Brain microvascular endothelial cell (primary cell): Measurements from ENCODE around the gene CEP85L.

Source experiments
- DNase-seq: peaks from one replicate; pipeline ENCODE4 v3.0.0-alpha.2; 2020
- H3K27ac ChIP-seq: fragments of 250-450 bp; sonication (Bioruptor Pico); 2 replicates; pipeline ENCODE4 v1.5.1; 2020; ENCODE audit warnings: mild to moderate bottlenecking, moderate library complexity
- H3K27me3 ChIP-seq: fragments of 250-450 bp; sonication (Bioruptor Pico); replicated peaks from 2 replicates; pipeline ENCODE4 v1.5.1; 2020; ENCODE audit warnings: mild to moderate bottlenecking
- H3K36me3 ChIP-seq: fragments of 250-450 bp; sonication (Bioruptor Pico); replicated peaks from 2 replicates; pipeline ENCODE4 v1.5.1; 2020; ENCODE audit warnings: mild to moderate bottlenecking
- H3K4me3 ChIP-seq: 2 replicates; pipeline ENCODE4 v1.5.1; 2011; ENCODE audit warnings: low read depth, mild to moderate bottlenecking, control low read depth, low read length, moderate library complexity
- in situ Hi-C: cut with HindIII; loops from 2 replicates; pipeline ENCODE4 v1.10.0; 2017; ENCODE audit warnings: low sequenced_read_pairs, low pct_ligation_motif_present
- TF ChIP-seq, protein P1 (sequence below): IDR thresholded peaks from 2 replicates; pipeline ENCODE4 v1.5.1; 2011; ENCODE audit warnings: low read depth, mild to moderate bottlenecking, moderate library complexity, low read length, control low read depth, inconsistent platforms; ENCODE audit errors: missing control alignments

The CEP85L gene

DNA sequence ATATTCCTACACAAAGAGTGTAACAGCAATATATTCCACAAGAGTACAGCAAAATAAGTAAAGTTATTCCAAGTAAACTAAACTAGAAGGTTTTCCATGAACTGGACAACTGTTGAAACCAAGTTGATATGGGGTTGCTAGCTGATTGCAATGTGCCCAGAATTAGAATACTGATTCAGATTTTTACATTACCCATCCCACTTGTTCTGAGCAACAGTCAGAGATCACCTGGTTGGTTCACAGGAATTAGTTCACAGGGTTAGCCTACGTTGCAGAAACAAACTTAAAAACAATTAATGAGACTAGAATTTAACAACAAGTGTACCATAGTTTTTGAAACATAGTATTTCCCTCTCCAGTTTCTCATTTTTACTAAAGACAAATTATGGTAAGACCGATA, 49.1 kb downstream of the CEP85L start:
- H3K4me3 ChIP-seq, result no peak overlapping the region
- no peak for DNase-seq
- TF ChIP-seq, protein P1, sequence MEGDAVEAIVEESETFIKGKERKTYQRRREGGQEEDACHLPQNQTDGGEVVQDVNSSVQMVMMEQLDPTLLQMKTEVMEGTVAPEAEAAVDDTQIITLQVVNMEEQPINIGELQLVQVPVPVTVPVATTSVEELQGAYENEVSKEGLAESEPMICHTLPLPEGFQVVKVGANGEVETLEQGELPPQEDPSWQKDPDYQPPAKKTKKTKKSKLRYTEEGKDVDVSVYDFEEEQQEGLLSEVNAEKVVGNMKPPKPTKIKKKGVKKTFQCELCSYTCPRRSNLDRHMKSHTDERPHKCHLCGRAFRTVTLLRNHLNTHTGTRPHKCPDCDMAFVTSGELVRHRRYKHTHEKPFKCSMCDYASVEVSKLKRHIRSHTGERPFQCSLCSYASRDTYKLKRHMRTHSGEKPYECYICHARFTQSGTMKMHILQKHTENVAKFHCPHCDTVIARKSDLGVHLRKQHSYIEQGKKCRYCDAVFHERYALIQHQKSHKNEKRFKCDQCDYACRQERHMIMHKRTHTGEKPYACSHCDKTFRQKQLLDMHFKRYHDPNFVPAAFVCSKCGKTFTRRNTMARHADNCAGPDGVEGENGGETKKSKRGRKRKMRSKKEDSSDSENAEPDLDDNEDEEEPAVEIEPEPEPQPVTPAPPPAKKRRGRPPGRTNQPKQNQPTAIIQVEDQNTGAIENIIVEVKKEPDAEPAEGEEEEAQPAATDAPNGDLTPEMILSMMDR, result no peak
- H3K27ac ChIP-seq, result no peak overlapping the region
- H3K27me3 ChIP-seq, result no peaks in the 10 kb centered on the region
- in situ Hi-C loops, result no loop called here
- H3K36me3 ChIP-seq, result no peaks in the 10 kb centered on the region

GRCh38 chr6:118598324-118598723, 53.1 kb downstream of the CEP85L start:
- Histone ChIP-seq H3K27me3 (no peaks in the 10 kb centered on the region), H3K4me3 (no peak overlapping the region), H3K27ac (no peak overlapping the region), H3K36me3 (no peaks in the 10 kb centered on the region)
- TF ChIP-seq, protein P1, result no peak
- no peak for DNase-seq
- in situ Hi-C loops, result no loop called here

- Histone ChIP-seq H3K27me3 (no peaks in the 10 kb centered on the region), H3K36me3 (no peaks in the 10 kb centered on the region), H3K4me3 (no peak overlapping the region), H3K27ac (no peak overlapping the region)
- no peak for DNase-seq
- in situ Hi-C loops, result no loop called here
- TF ChIP-seq, protein P1, result no peak
Observed at GRCh38 chr6:118597636-118598035, 53.8 kb downstream of the CEP85L start.

DNA sequence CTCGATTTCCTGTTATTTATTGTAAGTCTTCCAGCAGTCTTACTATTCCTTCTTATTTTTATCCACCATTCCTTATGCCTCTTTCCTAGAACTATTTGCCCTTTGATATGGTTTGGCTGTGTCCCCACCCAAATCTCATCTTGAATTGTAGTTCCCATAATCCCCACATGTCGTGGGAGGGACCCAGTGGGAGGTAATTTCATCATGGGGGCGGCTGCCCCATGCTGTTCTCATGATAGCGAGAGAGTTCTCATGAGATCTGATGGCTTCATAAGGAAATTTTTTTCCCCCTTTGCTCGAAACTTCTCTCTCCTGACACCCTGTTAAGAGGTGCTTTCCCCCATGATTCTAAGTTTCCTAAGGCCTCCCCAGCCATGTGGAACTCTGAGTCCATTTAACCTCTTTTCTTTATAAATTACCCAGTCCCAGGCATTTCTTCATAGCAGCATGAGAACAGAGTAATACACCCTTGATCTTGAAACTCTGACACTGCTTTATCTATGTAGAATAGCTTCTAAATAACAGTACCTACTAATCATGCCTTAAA, 54.5 kb downstream of the CEP85L start:
- H3K36me3 ChIP-seq, result no peaks in the 10 kb centered on the region
- no peak overlapping the region for H3K4me3 ChIP-seq
- H3K27ac ChIP-seq, result no peak overlapping the region
- TF ChIP-seq, protein P1, result no peak
- no peaks in the 10 kb centered on the region for H3K27me3 ChIP-seq
- in situ Hi-C loops, result no loop called here
- DNase-seq, result no peak

GRCh38 chr6:118594877-118595276, 56.5 kb downstream of the CEP85L start:
- no peak for DNase-seq
- in situ Hi-C loops, result no loop called here
- TF ChIP-seq, protein P1, result no peak
- no peaks in the 10 kb centered on the region for H3K27me3 ChIP-seq
- H3K36me3 ChIP-seq, result no peaks in the 10 kb centered on the region
- H3K4me3 ChIP-seq, result no peak overlapping the region
- H3K27ac ChIP-seq, result no peak overlapping the region

DNA sequence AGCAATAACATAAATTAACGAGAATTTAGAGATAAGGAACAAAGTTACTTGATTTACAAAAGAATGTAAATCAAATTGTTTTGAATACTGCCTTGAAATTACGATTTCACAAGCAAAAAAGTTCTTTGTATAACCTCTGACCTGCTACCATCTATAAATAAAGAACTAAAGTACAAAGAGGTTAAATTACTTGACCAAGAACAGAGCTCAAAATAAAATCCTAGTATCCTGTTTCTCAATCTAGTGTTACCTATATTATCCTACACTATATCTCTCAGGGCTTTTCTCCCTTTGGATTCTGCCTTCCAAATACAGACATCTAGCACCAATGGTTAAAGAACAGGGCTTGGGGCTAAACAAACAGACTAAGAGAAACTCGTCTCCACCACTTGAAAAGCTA, 59.5 kb downstream of the CEP85L start:
- Histone ChIP-seq H3K4me3 (no peak overlapping the region), H3K36me3 (no peaks in the 10 kb centered on the region), H3K27me3 (no peaks in the 10 kb centered on the region), H3K27ac (no peak overlapping the region)
- in situ Hi-C loops, result no loop called here
- TF ChIP-seq, protein P1, result no peak
- no peak for DNase-seq
